ENCODE measurements around the gene PDRG1. TPM values are rescaled to one million over a fixed set of nuclear protein-coding genes. Genes with fewer than 3 reads are reported as not detected.

Gene PDRG1
- total RNA-seq, 1 experiment from 2014 or later, result 24.3 TPM

GRCh38 chr20:31974296-31974695 is 22.4 kb upstream of the PDRG1 start:
- Histone ChIP-seq H3K27ac (ENCODE audit: low read depth, low read length, poor library complexity, severe bottlenecking) (no peak overlapping the region), H3K9me3 (ENCODE audit: low read depth, low read length, poor library complexity, severe bottlenecking) (no peaks in the 10 kb centered on the region), H3K36me3 (ENCODE audit: insufficient read depth, low read length, poor library complexity, severe bottlenecking) (no peaks in the 10 kb centered on the region), H3K27me3 (replicated peaks; ENCODE audit: insufficient read depth, low read depth, low read length, poor library complexity) (peaks cover 45% of the 10 kb centered on the region), H3K4me3 (ENCODE audit: low read depth, low read length, poor library complexity, severe bottlenecking) (no peak overlapping the region), H3K4me1 (ENCODE audit: insufficient read depth, low read length, poor library complexity, severe bottlenecking) (no peaks in the 10 kb centered on the region)
- TF ChIP-seq, protein P1, sequence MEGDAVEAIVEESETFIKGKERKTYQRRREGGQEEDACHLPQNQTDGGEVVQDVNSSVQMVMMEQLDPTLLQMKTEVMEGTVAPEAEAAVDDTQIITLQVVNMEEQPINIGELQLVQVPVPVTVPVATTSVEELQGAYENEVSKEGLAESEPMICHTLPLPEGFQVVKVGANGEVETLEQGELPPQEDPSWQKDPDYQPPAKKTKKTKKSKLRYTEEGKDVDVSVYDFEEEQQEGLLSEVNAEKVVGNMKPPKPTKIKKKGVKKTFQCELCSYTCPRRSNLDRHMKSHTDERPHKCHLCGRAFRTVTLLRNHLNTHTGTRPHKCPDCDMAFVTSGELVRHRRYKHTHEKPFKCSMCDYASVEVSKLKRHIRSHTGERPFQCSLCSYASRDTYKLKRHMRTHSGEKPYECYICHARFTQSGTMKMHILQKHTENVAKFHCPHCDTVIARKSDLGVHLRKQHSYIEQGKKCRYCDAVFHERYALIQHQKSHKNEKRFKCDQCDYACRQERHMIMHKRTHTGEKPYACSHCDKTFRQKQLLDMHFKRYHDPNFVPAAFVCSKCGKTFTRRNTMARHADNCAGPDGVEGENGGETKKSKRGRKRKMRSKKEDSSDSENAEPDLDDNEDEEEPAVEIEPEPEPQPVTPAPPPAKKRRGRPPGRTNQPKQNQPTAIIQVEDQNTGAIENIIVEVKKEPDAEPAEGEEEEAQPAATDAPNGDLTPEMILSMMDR (conservative IDR thresholded peaks at IDR 0.05; ENCODE audit: low read depth, low read length), result no peak
- no peak for TF ChIP-seq EZH2 (IDR thresholded peaks at IDR 0.05; ENCODE audit: borderline replicate concordance, low read depth, low read length, poor library complexity, severe bottlenecking)
- intact Hi-C loops (cut with micrococcal nuclease; ENCODE audit: unreplicated experiment), result no loop called here
- CTCF ChIA-PET, result no interaction called here
- no TSS peak for BruUV-seq (replicated peaks)
- POLR2A ChIA-PET (ENCODE audit: low non-redundant PET), result no interaction called here
- DNase-seq (ENCODE audit: low spot score), result no peak

DNA sequence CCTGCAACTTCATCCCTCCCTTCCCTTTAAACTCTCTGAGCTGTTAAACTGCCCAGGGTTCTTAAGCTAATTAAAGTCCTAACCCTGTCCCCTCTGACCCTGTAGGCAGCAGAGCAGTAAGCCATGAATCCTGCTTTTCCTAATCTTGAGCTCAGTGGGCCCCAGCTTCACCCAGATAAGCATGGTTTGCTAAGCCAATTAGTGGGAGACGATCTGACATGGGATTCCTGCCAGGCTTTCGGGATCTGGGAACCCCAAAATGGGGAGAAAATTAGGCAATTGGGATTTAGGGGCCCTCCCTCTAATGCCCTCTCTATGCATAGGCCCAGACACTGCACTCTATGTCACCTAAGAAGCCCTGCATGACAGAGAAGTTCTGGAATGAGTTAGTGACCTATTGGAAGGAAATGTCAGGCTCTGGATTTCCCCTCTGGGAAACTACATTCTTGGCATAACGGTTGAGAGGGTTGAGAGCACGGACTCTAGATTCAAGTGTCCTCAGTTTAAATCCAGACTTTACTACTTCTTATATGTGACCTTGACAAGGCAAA is 20.7 kb upstream of the PDRG1 start:
- no peak overlapping the region for H3K4me3 ChIP-seq (ENCODE audit: low read depth, low read length, poor library complexity, severe bottlenecking)
- H3K9me3 ChIP-seq (ENCODE audit: low read depth, low read length, poor library complexity, severe bottlenecking), result no peaks in the 10 kb centered on the region
- peaks cover 45% of the 10 kb centered on the region for H3K27me3 ChIP-seq (replicated peaks; ENCODE audit: insufficient read depth, low read depth, low read length, poor library complexity)
- BruUV-seq (replicated peaks), result no TSS peak
- CTCF ChIA-PET, result no interaction called here
- H3K27ac ChIP-seq (ENCODE audit: low read depth, low read length, poor library complexity, severe bottlenecking), result no peak overlapping the region
- no peaks in the 10 kb centered on the region for H3K36me3 ChIP-seq (ENCODE audit: insufficient read depth, low read length, poor library complexity, severe bottlenecking)
- H3K4me1 ChIP-seq (ENCODE audit: insufficient read depth, low read length, poor library complexity, severe bottlenecking), result no peaks in the 10 kb centered on the region
- DNase-seq (ENCODE audit: low spot score), result no peak
- POLR2A ChIA-PET (ENCODE audit: low non-redundant PET), result no interaction called here
- intact Hi-C loops (cut with micrococcal nuclease; ENCODE audit: unreplicated experiment), result no loop called here
- TF ChIP-seq, protein P1 (conservative IDR thresholded peaks at IDR 0.05; ENCODE audit: low read depth, low read length), result no peak
- no peak for TF ChIP-seq EZH2 (IDR thresholded peaks at IDR 0.05; ENCODE audit: borderline replicate concordance, low read depth, low read length, poor library complexity, severe bottlenecking)

DNA sequence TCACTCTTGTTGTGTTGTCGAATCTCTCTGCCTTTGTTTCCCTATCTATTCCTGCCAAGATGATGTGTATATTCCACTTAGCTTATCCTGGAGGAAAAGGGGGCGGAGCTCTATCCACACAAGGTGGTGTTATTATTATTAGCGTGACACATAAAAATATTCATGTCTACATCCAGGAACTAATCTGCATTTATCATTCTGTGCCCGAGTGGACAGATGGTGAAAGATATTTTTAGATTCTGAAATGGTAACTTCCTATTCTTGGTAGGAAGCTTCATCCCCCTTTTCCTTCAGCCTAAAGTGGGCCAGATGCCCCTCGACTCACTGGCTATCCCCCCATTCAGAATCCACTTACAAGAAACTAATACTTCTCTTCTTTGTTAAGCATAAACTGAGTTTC is 18.1 kb upstream of the PDRG1 start:
- Histone ChIP-seq H3K27ac (ENCODE audit: low read depth, low read length, poor library complexity, severe bottlenecking) (no peak overlapping the region), H3K4me3 (ENCODE audit: low read depth, low read length, poor library complexity, severe bottlenecking) (no peak overlapping the region), H3K9me3 (ENCODE audit: low read depth, low read length, poor library complexity, severe bottlenecking) (no peaks in the 10 kb centered on the region), H3K27me3 (replicated peaks; ENCODE audit: insufficient read depth, low read depth, low read length, poor library complexity) (peaks cover 64% of the 10 kb centered on the region), H3K4me1 (ENCODE audit: insufficient read depth, low read length, poor library complexity, severe bottlenecking) (no peaks in the 10 kb centered on the region), H3K36me3 (ENCODE audit: insufficient read depth, low read length, poor library complexity, severe bottlenecking) (no peaks in the 10 kb centered on the region)
- no peak for DNase-seq (ENCODE audit: low spot score)
- intact Hi-C loops (cut with micrococcal nuclease; ENCODE audit: unreplicated experiment), result no loop called here
- no TSS peak for BruUV-seq (replicated peaks)
- POLR2A ChIA-PET (ENCODE audit: low non-redundant PET), result no interaction called here
- CTCF ChIA-PET, result no interaction called here
- TF ChIP-seq, protein P1 (conservative IDR thresholded peaks at IDR 0.05; ENCODE audit: low read depth, low read length), result no peak
- TF ChIP-seq EZH2 (IDR thresholded peaks at IDR 0.05; ENCODE audit: borderline replicate concordance, low read depth, low read length, poor library complexity, severe bottlenecking), result no peak

Measured in A673 (cell line).